Germinal center (tissue), 1 donor: ENCODE data around the gene MRRF.
"Not testable (repeated sequence)": the region's sequence is repeated elsewhere in the genome, so short reads cannot be mapped to it uniquely, and the experiment has no call there.

ENCODE experiments used
- DNase-seq: peaks from one replicate; pipeline ENCODE4 v3.0.0; 2012; ENCODE audit warnings: mixed read lengths, low spot score

The MRRF gene

DNA sequence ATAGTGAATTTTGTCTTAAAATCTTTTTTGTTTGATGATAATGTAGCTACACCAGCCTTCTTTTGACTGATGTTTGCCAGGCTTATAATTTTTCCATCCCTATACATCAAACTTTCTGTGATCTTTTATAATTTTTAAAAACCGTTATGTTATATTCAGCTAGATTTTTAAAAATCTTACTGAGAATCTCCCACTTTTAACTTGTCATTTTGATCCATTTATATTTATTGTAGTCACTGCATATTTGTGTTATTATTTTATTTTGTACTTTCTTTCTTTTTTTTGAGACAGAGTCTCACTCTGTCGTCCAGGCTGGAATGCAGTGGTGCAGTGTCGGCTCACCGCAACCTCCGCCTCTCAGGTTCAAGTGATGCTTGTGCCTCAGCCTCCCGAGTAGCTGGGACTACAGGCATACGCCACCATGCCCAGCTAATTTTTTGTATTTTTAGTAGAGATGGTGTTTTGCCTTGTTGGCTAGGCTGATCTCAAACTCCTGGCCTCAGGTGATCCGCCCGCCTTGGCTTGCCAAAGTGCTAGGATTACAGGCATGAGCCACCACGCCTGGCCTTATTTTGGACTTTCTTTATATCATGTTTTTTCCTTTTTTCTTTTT is 12.7 kb downstream of the MRRF start:
- DNase-seq, result no peak

GRCh38 chr9:122281368-122281767 is 16.7 kb downstream of the MRRF start:
- no peak for DNase-seq

GRCh38 chr9:122286764-122287163 is 22.1 kb downstream of the MRRF start:
- peak; percentile 44 for DNase-seq

DNA sequence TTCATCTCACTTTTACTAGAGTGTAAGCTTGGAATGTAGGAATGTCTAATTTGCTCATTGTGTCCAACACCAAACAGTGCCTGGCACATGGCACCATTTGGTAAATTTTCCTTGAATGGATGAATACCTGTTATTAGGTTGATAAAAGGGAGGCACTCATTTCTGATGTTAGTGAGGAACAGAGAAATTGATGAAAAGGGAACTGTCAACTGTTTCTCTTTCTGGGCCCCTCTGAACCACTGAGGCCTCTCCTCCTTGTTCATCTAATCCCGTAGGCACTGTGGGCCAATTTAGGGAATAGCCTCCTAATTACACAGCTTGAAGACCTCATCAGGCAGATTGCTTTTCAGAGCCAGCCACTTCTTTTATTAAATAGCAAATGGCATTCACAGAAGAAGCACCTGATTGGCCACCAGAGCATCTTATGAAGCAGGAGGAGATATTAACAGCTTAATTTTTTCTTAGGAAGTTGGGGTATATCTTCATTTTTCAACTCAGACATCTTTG is 22.6 kb downstream of the MRRF start:
- no peak for DNase-seq

GRCh38 chr9:122291458-122291857 is 26.8 kb downstream of the MRRF start:
- DNase-seq, result no peak

DNA sequence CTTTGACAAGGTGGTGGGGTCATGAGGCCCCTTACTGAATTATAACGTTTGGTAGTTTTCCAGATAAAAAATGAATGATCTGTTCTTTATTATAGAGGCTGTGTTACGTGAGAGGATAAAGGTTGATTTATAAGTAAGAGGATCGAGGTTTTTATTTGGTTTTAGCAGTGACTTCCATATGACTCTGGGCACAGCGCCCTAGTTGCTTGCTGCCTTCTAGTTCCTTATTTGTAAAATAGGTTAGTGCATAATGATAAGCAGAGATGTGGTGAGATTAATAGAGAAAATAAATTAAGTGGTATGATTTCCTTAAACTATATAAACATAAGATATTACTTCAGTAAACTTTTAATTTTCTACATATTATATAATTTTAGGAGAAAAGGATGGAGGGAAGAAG is 29.8 kb downstream of the MRRF start:
- no peak for DNase-seq

GRCh38 chr9:122297512-122297911 is 32.8 kb downstream of the MRRF start:
- DNase-seq, result no peak

GRCh38 chr9:122302237-122303093 is 37.8 kb downstream of the MRRF start:
- no peak for DNase-seq

DNA sequence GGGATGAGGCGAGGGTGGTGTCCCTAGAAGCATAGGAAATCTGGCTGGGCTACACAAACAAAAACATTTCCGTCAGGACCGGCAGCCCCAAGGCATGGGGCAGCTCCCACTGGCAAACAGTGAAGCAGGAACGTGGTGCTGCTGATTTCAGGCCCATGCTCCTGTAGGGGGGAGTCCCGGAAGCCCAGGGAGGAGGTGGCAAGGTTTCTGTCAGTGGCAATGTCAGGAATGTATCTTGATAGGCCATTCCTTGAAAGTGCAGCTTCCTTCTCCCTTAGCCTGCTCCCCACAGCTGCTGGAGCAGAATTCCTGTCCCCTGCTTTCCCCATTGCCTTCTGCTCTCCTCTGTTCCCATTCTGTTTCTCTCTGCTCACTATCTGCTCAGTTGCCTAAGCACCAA is 42.4 kb downstream of the MRRF start:
- no peak for DNase-seq

- no peak for DNase-seq
Observed at GRCh38 chr9:122307925-122308324, 43.2 kb downstream of the MRRF start.

DNA sequence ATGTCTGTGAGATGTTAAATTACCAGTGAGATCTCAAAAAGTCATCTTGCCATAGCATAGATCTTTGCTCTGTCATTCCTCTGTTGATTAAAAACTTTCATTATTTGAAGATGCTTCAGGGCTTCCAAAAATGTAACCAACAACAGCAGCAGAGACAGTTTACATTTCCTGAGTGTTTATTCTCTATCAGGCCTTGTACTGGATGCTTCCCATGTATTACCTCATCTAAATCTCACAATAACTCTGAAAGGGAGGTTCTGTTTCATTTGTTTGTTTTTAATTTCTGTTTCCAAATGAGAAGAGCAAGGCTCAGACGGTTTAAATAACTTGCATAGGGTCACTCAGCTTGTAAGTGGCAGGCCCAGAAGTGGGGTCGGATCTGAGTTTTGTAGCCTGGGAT is 45.2 kb downstream of the MRRF start:
- DNase-seq, result no peak

GRCh38 chr9:122314165-122314564 is 49.5 kb downstream of the MRRF start:
- DNase-seq, result no peak

DNA sequence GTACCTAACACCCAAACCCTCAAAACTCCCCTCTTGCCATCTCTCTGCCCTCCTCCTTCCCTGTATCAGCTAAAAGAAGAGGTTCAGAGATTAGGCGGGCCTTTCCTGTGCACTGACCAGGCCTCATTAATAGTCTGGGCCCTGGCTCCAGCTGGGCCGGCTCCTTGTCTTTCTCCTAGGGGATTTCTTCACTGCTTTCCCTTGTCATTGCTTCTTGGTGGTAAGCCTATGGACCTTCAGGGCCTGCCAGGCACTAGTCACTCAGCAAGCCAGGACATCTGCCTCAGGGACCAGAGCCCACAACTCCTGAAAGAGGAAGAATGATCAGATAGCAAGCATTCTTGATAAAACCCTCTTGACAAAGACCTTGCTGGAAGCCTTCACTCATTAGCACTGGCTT is 50.9 kb downstream of the MRRF start:
- DNase-seq, result no peak

- DNase-seq, result no peak
Observed at GRCh38 chr9:122318284-122318683, 53.6 kb downstream of the MRRF start.

DNA sequence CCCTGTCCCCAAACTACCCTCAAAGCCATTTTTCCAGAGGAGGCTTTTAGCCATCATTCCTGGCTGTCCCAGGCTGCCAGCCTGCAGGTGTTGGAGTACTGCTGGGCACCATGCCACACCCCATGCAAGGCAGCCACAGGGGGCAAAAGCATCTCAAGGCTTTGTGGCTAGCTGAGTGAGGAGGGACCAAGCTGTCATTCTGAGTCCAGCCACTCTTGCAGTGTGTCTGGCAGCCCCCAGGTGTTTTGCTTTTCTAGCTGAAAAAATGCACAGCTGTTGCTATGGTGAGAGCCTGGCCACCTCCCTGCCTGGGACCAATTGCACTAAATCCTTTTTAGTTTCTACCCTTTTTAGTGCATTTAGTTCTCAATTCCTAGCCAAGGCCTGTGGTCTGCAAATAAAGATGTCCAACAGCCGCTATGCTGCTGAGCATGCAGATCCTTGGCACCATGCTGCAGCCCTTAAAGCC is 55.8 kb downstream of the MRRF start:
- no peak for DNase-seq

DNA sequence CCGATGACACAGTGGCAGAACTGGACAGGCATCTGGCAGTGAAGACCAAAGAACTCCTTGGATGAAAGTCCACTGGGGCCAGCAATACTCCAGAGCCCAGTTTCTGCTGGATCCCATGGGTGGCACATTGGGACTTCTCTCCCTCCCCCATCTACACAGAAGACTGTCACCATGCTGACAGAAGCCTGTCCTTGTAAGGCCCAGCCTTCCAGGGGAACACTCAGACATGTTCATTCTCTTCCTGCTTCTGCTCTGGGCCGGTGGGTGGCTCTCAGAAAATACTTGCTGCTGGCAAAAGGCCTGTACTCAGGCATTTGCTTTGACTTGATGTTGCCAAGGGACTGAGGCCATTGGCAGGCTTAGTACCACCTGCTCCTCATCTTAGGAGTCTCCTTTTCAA is 57.9 kb downstream of the MRRF start:
- DNase-seq, result no peak

DNA sequence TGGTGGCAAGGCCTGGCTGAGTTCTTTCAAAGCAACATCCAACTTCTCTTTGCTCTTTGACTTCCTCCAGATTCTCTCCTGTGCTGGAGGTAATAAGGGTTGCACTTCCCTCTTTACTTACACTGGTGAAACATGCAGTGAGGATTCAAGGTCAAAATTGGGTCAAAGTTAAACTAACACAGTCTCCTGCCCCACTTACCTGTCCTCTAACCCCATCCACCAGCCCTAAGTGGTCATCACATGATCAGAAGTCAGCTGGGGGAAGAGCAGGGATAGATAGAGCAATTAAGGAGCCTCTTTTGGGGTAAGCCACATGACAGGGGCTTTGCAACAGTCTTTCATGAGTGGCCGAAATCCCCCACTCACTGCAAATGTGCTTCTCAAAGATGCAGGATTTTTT is 60.0 kb downstream of the MRRF start:
- DNase-seq, result not testable (repeated sequence)

DNA sequence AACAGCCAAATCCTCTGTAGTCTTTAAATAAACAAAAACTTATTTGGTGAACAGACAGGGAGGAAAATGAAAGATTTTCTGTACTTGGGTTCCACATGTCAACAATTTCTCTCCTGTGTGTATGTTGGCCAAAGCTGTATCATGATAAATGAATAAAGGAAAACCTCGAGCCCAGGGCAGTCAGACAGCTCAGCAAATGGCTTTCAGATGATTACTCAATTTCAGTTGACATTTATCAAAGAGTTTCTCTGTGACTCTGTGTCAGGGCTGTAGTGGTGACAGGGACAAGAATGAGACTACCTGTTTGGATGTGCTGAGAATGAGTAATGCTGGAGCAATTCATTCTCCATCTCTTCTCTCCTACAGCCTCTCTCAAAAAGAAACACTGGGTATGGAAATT is 60.4 kb downstream of the MRRF start:
- DNase-seq, result no peak

- DNase-seq, result no peak
Observed at GRCh38 chr9:122327175-122327574, 62.5 kb downstream of the MRRF start.

DNA sequence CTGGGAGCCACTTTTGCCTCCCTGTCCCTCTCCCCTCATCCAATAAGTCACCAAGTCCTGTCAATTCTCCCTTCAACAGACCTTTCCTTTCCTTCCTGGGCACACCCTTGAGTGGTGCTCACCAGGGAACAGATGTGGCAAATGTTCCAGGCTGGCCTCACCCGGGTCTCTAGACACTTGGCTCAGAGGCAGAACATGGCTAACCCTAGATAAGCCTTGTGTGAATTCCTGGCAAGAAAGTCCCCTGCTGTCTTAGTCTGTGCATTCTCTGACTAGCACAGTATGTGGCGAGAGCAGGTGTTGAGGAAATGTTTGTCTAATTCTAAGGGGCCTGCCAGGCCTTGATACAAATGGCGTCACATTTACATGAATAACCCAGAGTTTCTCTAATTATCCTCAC is 64.9 kb downstream of the MRRF start:
- no peak for DNase-seq

DNA sequence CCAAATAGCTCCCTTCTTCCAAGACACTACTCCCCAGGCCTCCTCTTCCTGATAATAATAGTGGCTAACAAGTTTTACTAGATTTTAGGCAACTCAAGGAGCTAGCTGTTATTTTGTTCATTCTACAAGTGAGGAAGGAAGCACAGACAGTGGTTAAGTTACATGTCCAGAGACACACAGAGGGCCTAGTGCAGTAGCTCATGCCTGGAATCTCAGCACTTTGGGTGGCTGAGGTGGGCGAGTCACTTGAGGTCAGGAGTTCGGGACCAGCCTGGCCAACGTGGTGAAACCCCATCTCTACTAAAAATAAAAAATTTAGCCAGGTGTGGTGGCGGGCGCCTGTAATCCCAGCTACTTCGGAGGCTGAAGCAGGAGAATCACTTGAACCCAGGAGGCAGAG is 65.8 kb downstream of the MRRF start:
- not testable (repeated sequence) for DNase-seq

DNA sequence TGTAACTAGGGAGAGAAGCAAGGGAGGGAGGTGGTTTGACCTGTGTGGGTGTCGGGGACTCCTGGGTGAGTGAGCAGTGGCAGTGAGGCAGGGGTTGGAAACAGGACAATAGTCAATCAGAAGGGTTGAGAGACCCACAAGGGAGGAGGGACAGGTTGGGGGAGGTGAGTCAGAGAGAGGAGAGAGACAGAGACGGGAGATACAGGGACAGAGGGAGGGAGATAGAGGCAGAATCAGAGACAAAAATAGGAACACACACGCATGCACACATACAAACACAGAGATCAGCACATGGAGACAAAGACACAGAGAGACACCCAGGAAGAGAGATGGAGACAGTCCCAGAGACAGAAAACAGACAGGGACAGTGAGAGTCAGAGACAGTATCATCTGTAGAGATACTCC is 66.8 kb downstream of the MRRF start:
- no peak for DNase-seq

DNA sequence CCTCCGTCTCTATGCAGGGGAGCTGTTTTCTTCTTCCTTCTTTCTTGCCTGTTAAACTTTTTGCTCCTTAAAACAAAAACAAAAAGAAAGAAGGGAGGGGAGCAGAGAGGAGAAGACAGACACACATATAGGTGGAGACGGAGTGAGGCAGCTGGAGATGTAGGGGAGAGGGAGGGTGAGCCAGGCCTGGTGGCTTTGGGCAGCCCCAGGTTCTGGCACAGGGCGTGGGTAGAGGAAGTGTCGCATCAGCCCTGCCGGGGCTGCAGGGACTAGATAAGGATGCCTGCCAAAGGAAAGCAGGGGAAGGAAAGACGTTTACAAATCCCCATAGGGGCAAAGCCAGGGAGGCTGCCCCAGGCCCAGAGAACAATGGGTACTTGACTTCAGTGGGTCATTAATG is 67.4 kb downstream of the MRRF start:
- DNase-seq, result no peak
